ENCODE data around the gene GNAI2.

DNA sequence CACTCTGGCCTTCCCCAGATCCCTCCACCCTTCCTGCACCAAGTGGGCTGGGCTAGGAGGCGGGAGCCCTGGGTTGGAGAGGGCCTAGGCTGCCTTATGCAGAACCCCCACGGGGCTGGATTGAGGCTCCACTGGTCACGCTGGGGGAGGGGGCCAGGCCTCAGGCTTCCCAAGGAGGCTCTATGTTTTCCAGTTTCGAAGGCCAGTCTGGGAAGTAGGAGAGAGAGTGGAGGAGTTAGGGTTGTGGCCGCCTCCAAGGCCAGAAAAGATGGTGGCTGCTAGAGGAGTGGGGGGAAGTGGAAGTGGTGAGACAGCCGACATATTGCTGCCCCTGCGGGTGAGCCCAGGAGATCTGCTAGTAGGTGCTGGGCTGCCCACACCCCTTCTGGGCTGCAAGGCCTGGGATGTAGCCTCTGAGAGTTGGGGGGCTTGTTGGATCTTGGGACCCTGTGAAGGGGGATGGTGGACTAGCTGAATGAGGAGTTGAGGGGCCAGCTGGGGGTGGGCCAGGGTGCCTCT lies 1.2 kb downstream of the GNAI2 start:
- TF ChIP-seq EZH2phosphoT487 (IDR thresholded peaks at IDR 0.05; ENCODE audit: borderline replicate concordance): no peak
- TF ChIP-seq, protein P1, sequence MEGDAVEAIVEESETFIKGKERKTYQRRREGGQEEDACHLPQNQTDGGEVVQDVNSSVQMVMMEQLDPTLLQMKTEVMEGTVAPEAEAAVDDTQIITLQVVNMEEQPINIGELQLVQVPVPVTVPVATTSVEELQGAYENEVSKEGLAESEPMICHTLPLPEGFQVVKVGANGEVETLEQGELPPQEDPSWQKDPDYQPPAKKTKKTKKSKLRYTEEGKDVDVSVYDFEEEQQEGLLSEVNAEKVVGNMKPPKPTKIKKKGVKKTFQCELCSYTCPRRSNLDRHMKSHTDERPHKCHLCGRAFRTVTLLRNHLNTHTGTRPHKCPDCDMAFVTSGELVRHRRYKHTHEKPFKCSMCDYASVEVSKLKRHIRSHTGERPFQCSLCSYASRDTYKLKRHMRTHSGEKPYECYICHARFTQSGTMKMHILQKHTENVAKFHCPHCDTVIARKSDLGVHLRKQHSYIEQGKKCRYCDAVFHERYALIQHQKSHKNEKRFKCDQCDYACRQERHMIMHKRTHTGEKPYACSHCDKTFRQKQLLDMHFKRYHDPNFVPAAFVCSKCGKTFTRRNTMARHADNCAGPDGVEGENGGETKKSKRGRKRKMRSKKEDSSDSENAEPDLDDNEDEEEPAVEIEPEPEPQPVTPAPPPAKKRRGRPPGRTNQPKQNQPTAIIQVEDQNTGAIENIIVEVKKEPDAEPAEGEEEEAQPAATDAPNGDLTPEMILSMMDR (conservative IDR thresholded peaks at IDR 0.05; ENCODE audit: low read length): no peak
